HepG2 (cell line): Measurements from ENCODE around the gene OR2S2. TPM values are rescaled to one million over a fixed set of nuclear protein-coding genes. Genes with fewer than 3 reads are reported as not detected.

Experiments used
- ATAC-seq: fragments of 200-7000 bp; cut with Tn5 transposase; 3 replicates; pipeline ENCODE4 v1.9.1; 2020; ENCODE audit warnings: mild to moderate bottlenecking, moderate library complexity
- BruUV-seq: library from RNA; stranded (reverse); fragments of 400-500 nt; replicated peaks from 2 replicates; lab custom pipeline; 2021; lab: Mats Ljungman, UMichigan
- CTCF ChIA-PET: fragments of 300-600 bp; formaldehyde crosslinking; extraction: SDS; loops from one replicate; lab custom pipeline; 2021; ENCODE audit warnings: low total read pairs, inconsistent platforms, low intra/inter-chr PET ratio; lab: Yijun Ruan, JAX
- POLR2A ChIA-PET: fragments of 350-600 bp; sonication (Branson Sonifier 250); formaldehyde crosslinking; loops from one replicate; lab custom pipeline; 2020; ENCODE audit warnings: antibody characterized with exemption, inconsistent platforms; lab: Yijun Ruan, JAX
- DNase-seq: peaks from one replicate; pipeline ENCODE4 v3.0.0-alpha.2; 2015; ENCODE audit warnings: low spot score
- FAIRE-seq: peaks from 3 replicates; lab custom pipeline; 2011; peaks lifted over from hg19 to GRCh38; lab: Jason Lieb, UNC
- H2AFZ ChIP-seq: one replicate; pipeline ENCODE4 v1.6.1; 2011; ENCODE audit warnings: low read length, inconsistent platforms
- H3K27ac ChIP-seq: fragments of 300-600 bp; 3 replicates; pipeline ENCODE4 v1.8.0; 2011; ENCODE audit warnings: mixed run types, mild to moderate bottlenecking, mixed read lengths, low read length, inconsistent platforms; ENCODE audit not compliant: insufficient read depth; ENCODE audit errors: extremely low read length
- H3K27me3 ChIP-seq, 2 experiments: fragments of 200-600 bp in 1 of 2; 2 replicates in 1 of 2; 3 replicates in 1 of 2; pipeline versions ENCODE4 v1.6.0 to v1.8.0; 2011; ENCODE audit warnings: low read length in 2 of 2, mild to moderate bottlenecking in 2 of 2, moderate library complexity in 2 of 2, inconsistent platforms in 1 of 2; ENCODE audit not compliant: insufficient read depth in 2 of 2, control insufficient read depth in 1 of 2
- H3K36me3 ChIP-seq, 2 experiments: fragments of 200-600 bp in 1 of 2; replicated peaks in 1 of 2; 2 replicates in 1 of 2; 3 replicates in 1 of 2; pipeline versions ENCODE4 v1.5.1 to v1.8.0; 2011; ENCODE audit warnings: low read length in 2 of 2, inconsistent platforms in 1 of 2; ENCODE audit not compliant: insufficient read depth in 2 of 2, control insufficient read depth in 1 of 2
- H3K4me1 ChIP-seq: 2 replicates; pipeline ENCODE4 v1.5.1; 2012; ENCODE audit warnings: low read length, inconsistent platforms; ENCODE audit not compliant: insufficient read depth
- H3K4me2 ChIP-seq: 2 replicates; pipeline ENCODE4 v1.6.0; 2011; ENCODE audit warnings: low read depth, low read length, inconsistent platforms
- H3K4me3 ChIP-seq, 3 experiments: fragments of 200-600 bp in 1 of 3; sonication (generic), shearing (Covaris generic) in 1 of 3; replicated peaks in 1 of 3; 2 replicates each; pipeline ENCODE4 v1.5.1; 2011 to 2016; ENCODE audit warnings: low read length in 3 of 3, inconsistent platforms in 2 of 3, low read depth in 2 of 3, mild to moderate bottlenecking in 2 of 3, control low read depth in 1 of 3, mixed read lengths in 1 of 3; ENCODE audit not compliant: insufficient read depth in 1 of 3
- H3K79me2 ChIP-seq: one replicate; pipeline ENCODE4 v1.6.1; 2011; ENCODE audit warnings: low read length, inconsistent platforms; ENCODE audit not compliant: insufficient read depth
- H3K9ac ChIP-seq: 2 replicates; pipeline ENCODE4 v1.6.0; 2011; ENCODE audit warnings: mild to moderate bottlenecking, low read depth, low read length, inconsistent platforms; ENCODE audit not compliant: insufficient read depth
- H3K9me3 ChIP-seq: 2 replicates; pipeline ENCODE4 v1.5.1; 2012; ENCODE audit warnings: mild to moderate bottlenecking, low read length
- H4K20me1 ChIP-seq: 2 replicates; pipeline ENCODE4 v1.6.0; 2011; ENCODE audit warnings: inconsistent platforms, mild to moderate bottlenecking, low read length, moderate library complexity; ENCODE audit not compliant: insufficient read depth
- CHD4 ChIP-seq: fragments of 200-600 bp; sonication (generic); IDR thresholded peaks from 2 replicates; pipeline ENCODE4 v1.7.0; 2017; ENCODE audit warnings: mild to moderate bottlenecking, low read length, borderline replicate concordance
- DR1 ChIP-seq: sonication (generic); formaldehyde crosslinking; IDR thresholded peaks from 2 replicates; pipeline ENCODE4 v1.8.0; 2021; ENCODE audit warnings: mild to moderate bottlenecking, missing genetic modification reagents, inconsistent platforms
- WGBS: methylation state at CpG from one replicate; pipeline ENCODE4 v1.1.6; 2017; ENCODE audit warnings: low lambda C conversion rate; 5-methylcytosine and 5-hydroxymethylcytosine counted together
- in situ Hi-C: cut with HindIII; loops from 2 replicates; pipeline ENCODE4 v1.10.0; 2017; ENCODE audit warnings: low pct_unique_long_range_greater_than_20kb; ENCODE audit not compliant: extremely low pct_ligation_motif_present
- intact Hi-C: fragments of 100-400 bp; cut with micrococcal nuclease; formaldehyde crosslinking; loops from one replicate; pipeline ENCODE4 v1.10.0; 2022; ENCODE audit not compliant: unreplicated experiment
- polyA plus RNA-seq, 8 experiments: library from polyadenylated mRNA; depleted of rRNA in 3 of 8; stranded (reverse) in 7 of 8; unstranded in 1 of 8; fragments of >200 nt; fragmentation: Illumina TruSeq in 4 of 8; extraction: Trizol in 4 of 8; gene quantifications; 2 replicates each; pipeline versions ENCODE4 v1.2.1 to v1.2.3, GENCODE V29; 2011 to 2016; ENCODE audit warnings: low read depth in 4 of 8, missing spikeins in 1 of 8, mixed read lengths in 1 of 8; ENCODE audit not compliant: insufficient read depth in 1 of 8
- total RNA-seq, 5 experiments: library from RNA; depleted of rRNA; stranded (reverse); fragments of >200 nt; fragmentation: Illumina TruSeq; extraction: Trizol; gene quantifications; 2 replicates each; pipeline ENCODE4 v1.2.3, GENCODE V29; 2016; ENCODE audit warnings: low read depth in 1 of 5
- TF ChIP-seq, protein P1 (sequence below): sonication (generic); formaldehyde crosslinking; IDR thresholded peaks from 2 replicates; pipeline ENCODE4 v1.9.0; 2021; ENCODE audit warnings: mild to moderate bottlenecking, missing genetic modification reagents
- TF ChIP-seq, protein P2 (sequence below): sonication (generic); formaldehyde crosslinking; conservative IDR thresholded peaks from 2 replicates; pipeline ENCODE4 v1.4.0; 2020; ENCODE audit warnings: mild to moderate bottlenecking, missing genetic modification reagents, moderate library complexity
- TF ChIP-seq, protein P3 (sequence below): sonication (generic); formaldehyde crosslinking; IDR thresholded peaks from 2 replicates; pipeline ENCODE4 v1.4.0; 2020; ENCODE audit warnings: mild to moderate bottlenecking, missing genetic modification reagents

The OR2S2 gene
- total and polyA plus RNA-seq, 2 of the 13 experiments (the other 11 are each of a cell fraction or from before 2014, with no cell fraction given): not detected

DNA sequence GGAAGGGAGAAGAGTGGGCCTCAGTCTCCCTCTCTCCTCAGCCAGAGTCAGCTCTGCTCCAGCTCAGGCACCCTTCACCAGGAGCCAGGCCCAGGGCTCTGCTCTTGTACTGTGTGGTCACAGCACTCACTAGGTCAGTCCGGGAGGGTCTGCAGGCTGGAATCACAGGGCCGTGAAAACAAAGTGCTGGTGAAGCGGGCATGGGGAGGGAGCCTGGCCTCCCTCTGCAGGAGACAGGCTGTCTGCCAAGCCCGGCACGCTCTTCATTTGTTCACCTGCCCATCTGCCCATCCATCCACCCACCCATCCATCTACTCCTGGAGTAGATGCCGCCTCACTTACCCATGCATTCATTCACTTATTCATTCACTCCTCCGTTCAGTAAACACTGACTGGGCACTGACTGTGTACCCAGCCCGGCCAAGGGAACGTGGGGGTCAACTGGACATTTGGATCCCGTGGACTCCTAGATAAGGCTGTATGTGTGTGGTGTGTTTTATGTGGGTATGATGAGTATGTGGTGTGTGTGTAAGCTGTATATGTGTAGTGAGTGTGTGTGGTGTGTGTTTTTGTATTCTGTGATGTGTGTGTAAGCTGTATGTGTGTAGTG lies 45.1 kb downstream of the OR2S2 start:
- intact Hi-C loops (no loop called here), in situ Hi-C loops (no loop called here)
- Histone ChIP-seq H3K4me3 (peak overlapping the region in 1 of 3 experiments; percentile 3; a peak in 1 of 6 replicates), H2AFZ (no peak overlapping the region), H3K27me3 (peaks cover 0 to 4% of the 10 kb centered on the region in 2 experiments; a peak in 1 of 5 replicates), H3K9ac (no peak overlapping the region), H4K20me1 (no peaks in the 10 kb centered on the region), H3K79me2 (no peaks in the 10 kb centered on the region), H3K27ac (no peak overlapping the region), H3K4me1 (peaks cover 74% of the 10 kb centered on the region), H3K36me3 (no peaks in the 10 kb centered on the region), H3K4me2 (peak overlapping the region; percentile 13; the same call in 1 of the 2 replicates), H3K9me3 (no peaks in the 10 kb centered on the region)
- ChIA-PET CTCF (no interaction called here), POLR2A (no interaction called here)
- no TSS peak for BruUV-seq
- FAIRE-seq (no peak), DNase-seq (no peak), ATAC-seq (peak; percentile 3; the same call in 2 of the 3 replicates)
- WGBS: 14% methylated on average over 9 of the region's 10 CpGs
- TF ChIP-seq, protein P1, sequence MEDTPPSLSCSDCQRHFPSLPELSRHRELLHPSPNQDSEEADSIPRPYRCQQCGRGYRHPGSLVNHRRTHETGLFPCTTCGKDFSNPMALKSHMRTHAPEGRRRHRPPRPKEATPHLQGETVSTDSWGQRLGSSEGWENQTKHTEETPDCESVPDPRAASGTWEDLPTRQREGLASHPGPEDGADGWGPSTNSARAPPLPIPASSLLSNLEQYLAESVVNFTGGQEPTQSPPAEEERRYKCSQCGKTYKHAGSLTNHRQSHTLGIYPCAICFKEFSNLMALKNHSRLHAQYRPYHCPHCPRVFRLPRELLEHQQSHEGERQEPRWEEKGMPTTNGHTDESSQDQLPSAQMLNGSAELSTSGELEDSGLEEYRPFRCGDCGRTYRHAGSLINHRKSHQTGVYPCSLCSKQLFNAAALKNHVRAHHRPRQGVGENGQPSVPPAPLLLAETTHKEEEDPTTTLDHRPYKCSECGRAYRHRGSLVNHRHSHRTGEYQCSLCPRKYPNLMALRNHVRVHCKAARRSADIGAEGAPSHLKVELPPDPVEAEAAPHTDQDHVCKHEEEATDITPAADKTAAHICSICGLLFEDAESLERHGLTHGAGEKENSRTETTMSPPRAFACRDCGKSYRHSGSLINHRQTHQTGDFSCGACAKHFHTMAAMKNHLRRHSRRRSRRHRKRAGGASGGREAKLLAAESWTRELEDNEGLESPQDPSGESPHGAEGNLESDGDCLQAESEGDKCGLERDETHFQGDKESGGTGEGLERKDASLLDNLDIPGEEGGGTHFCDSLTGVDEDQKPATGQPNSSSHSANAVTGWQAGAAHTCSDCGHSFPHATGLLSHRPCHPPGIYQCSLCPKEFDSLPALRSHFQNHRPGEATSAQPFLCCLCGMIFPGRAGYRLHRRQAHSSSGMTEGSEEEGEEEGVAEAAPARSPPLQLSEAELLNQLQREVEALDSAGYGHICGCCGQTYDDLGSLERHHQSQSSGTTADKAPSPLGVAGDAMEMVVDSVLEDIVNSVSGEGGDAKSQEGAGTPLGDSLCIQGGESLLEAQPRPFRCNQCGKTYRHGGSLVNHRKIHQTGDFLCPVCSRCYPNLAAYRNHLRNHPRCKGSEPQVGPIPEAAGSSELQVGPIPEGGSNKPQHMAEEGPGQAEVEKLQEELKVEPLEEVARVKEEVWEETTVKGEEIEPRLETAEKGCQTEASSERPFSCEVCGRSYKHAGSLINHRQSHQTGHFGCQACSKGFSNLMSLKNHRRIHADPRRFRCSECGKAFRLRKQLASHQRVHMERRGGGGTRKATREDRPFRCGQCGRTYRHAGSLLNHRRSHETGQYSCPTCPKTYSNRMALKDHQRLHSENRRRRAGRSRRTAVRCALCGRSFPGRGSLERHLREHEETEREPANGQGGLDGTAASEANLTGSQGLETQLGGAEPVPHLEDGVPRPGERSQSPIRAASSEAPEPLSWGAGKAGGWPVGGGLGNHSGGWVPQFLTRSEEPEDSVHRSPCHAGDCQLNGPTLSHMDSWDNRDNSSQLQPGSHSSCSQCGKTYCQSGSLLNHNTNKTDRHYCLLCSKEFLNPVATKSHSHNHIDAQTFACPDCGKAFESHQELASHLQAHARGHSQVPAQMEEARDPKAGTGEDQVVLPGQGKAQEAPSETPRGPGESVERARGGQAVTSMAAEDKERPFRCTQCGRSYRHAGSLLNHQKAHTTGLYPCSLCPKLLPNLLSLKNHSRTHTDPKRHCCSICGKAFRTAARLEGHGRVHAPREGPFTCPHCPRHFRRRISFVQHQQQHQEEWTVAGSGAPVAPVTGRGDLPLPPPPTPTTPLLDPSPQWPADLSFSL (CRISPR knock-in tag): peak; percentile 69; the same call in 1 of the 2 replicates
- TF ChIP-seq CHD4 (peak; percentile 40; the same call in 1 of the 2 replicates), DR1 (CRISPR knock-in tag) (no peak)
- TF ChIP-seq, protein P2, sequence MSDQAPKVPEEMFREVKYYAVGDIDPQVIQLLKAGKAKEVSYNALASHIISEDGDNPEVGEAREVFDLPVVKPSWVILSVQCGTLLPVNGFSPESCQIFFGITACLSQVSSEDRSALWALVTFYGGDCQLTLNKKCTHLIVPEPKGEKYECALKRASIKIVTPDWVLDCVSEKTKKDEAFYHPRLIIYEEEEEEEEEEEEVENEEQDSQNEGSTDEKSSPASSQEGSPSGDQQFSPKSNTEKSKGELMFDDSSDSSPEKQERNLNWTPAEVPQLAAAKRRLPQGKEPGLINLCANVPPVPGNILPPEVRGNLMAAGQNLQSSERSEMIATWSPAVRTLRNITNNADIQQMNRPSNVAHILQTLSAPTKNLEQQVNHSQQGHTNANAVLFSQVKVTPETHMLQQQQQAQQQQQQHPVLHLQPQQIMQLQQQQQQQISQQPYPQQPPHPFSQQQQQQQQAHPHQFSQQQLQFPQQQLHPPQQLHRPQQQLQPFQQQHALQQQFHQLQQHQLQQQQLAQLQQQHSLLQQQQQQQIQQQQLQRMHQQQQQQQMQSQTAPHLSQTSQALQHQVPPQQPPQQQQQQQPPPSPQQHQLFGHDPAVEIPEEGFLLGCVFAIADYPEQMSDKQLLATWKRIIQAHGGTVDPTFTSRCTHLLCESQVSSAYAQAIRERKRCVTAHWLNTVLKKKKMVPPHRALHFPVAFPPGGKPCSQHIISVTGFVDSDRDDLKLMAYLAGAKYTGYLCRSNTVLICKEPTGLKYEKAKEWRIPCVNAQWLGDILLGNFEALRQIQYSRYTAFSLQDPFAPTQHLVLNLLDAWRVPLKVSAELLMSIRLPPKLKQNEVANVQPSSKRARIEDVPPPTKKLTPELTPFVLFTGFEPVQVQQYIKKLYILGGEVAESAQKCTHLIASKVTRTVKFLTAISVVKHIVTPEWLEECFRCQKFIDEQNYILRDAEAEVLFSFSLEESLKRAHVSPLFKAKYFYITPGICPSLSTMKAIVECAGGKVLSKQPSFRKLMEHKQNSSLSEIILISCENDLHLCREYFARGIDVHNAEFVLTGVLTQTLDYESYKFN (CRISPR knock-in tag): no peak
- TF ChIP-seq, protein P3, sequence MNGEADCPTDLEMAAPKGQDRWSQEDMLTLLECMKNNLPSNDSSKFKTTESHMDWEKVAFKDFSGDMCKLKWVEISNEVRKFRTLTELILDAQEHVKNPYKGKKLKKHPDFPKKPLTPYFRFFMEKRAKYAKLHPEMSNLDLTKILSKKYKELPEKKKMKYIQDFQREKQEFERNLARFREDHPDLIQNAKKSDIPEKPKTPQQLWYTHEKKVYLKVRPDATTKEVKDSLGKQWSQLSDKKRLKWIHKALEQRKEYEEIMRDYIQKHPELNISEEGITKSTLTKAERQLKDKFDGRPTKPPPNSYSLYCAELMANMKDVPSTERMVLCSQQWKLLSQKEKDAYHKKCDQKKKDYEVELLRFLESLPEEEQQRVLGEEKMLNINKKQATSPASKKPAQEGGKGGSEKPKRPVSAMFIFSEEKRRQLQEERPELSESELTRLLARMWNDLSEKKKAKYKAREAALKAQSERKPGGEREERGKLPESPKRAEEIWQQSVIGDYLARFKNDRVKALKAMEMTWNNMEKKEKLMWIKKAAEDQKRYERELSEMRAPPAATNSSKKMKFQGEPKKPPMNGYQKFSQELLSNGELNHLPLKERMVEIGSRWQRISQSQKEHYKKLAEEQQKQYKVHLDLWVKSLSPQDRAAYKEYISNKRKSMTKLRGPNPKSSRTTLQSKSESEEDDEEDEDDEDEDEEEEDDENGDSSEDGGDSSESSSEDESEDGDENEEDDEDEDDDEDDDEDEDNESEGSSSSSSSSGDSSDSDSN: peak; percentile 57
